Glutamatergic neuron (in vitro differentiated cells): ENCODE measurements around the gene ERICH6B. TPM values are rescaled to one million over a fixed set of nuclear protein-coding genes. Genes with fewer than 3 reads are reported as not detected.

ENCODE experiments used
- DNase-seq: peaks from one replicate; pipeline ENCODE4 v3.0.0; 2022
- H3K27ac Mint-ChIP-seq: one replicate; pipeline ENCODE4 v1.8.0; 2020; ENCODE audit warnings: mild to moderate bottlenecking, mixed read lengths, inconsistent platforms; ENCODE audit not compliant: unreplicated experiment
- H3K27me3 Mint-ChIP-seq: one replicate; pipeline ENCODE4 v1.8.0; 2020; ENCODE audit warnings: mild to moderate bottlenecking, moderate library complexity, mixed read lengths, inconsistent platforms; ENCODE audit not compliant: unreplicated experiment
- H3K36me3 Mint-ChIP-seq: one replicate; pipeline ENCODE4 v1.8.0; 2020; ENCODE audit warnings: mild to moderate bottlenecking, mixed read lengths, inconsistent platforms; ENCODE audit not compliant: unreplicated experiment
- H3K4me1 Mint-ChIP-seq: one replicate; pipeline ENCODE4 v1.8.0; 2020; ENCODE audit warnings: mild to moderate bottlenecking, low read depth, mixed read lengths, inconsistent platforms; ENCODE audit not compliant: unreplicated experiment
- H3K4me3 Mint-ChIP-seq: one replicate; pipeline ENCODE4 v1.8.0; 2020; ENCODE audit warnings: mild to moderate bottlenecking, mixed read lengths, inconsistent platforms; ENCODE audit not compliant: unreplicated experiment
- H3K9me3 Mint-ChIP-seq: one replicate; pipeline ENCODE4 v1.8.0; 2020; ENCODE audit warnings: mild to moderate bottlenecking, moderate library complexity, mixed read lengths, inconsistent platforms; ENCODE audit not compliant: unreplicated experiment
- CTCF ChIP-seq: fragments of 200-600 bp; sonication (generic); IDR thresholded peaks from one replicate; pipeline ENCODE4 v1.5.0; 2021; ENCODE audit not compliant: partially characterized antibody, unreplicated experiment
- total RNA-seq: library from RNA; stranded (reverse); fragmentation: NEBNext Ultra II Directional; extraction: Animal tissue kit (Norgen Biotek cat#: 25700); gene quantifications from one replicate; pipeline ENCODE4 v1.2.1, GENCODE V29; 2021; ENCODE audit not compliant: unreplicated experiment

Gene ERICH6B
- total RNA-seq, 1 donor from 2014 or later = not detected

- Mint-ChIP-seq H3K36me3 (peaks cover 9% of the 10 kb centered on the region), H3K27me3 (peaks cover 5% of the 10 kb centered on the region), H3K4me1 (no peaks in the 10 kb centered on the region), H3K4me3 (no peak overlapping the region), H3K9me3 (no peaks in the 10 kb centered on the region), H3K27ac (no peak overlapping the region)
- TF ChIP-seq CTCF = no peak
- no peak for DNase-seq
Measured at GRCh38 chr13:45592758-45593157, 22.8 kb downstream of the ERICH6B start.

GRCh38 chr13:45590066-45590465 lies 25.5 kb downstream of the ERICH6B start:
- H3K4me1 Mint-ChIP-seq = peaks cover 4% of the 10 kb centered on the region
- no peaks in the 10 kb centered on the region for H3K27me3 Mint-ChIP-seq
- H3K27ac Mint-ChIP-seq = no peak overlapping the region
- no peaks in the 10 kb centered on the region for H3K36me3 Mint-ChIP-seq
- DNase-seq = no peak
- H3K4me3 Mint-ChIP-seq = no peak overlapping the region
- H3K9me3 Mint-ChIP-seq = no peaks in the 10 kb centered on the region
- TF ChIP-seq CTCF = no peak

DNA sequence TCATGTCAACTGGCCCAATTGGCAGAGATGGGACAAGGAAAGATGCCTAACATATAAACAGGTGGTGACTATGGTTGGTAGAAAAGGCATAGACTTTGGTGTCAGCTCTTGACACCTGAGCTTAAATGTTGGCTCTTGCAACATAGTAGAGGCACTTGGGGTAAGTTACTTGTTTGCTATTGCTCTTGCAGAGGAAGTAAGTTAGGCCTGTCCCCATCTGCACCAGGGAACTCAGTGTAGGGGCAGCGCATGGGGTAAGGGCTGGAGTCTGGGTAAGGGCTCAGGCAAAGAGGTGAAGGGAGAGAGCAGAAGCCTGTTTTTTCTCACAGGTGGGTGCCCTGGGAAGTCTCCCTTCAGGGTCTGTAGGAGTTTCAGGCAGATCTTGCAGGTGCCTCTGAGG lies 27.6 kb downstream of the ERICH6B start:
- Mint-ChIP-seq H3K4me3 (no peak overlapping the region), H3K9me3 (no peaks in the 10 kb centered on the region), H3K27ac (no peak overlapping the region), H3K36me3 (no peaks in the 10 kb centered on the region), H3K4me1 (peaks cover 4% of the 10 kb centered on the region), H3K27me3 (peaks cover 2% of the 10 kb centered on the region)
- TF ChIP-seq CTCF = no peak
- DNase-seq = no peak

- no peaks in the 10 kb centered on the region for H3K36me3 Mint-ChIP-seq
- no peak for TF ChIP-seq CTCF
- H3K4me3 Mint-ChIP-seq = no peak overlapping the region
- H3K9me3 Mint-ChIP-seq = no peaks in the 10 kb centered on the region
- H3K4me1 Mint-ChIP-seq = peaks cover 4% of the 10 kb centered on the region
- no peak for DNase-seq
- H3K27ac Mint-ChIP-seq = no peak overlapping the region
- peaks cover 2% of the 10 kb centered on the region for H3K27me3 Mint-ChIP-seq
Measured at GRCh38 chr13:45584816-45585215, 30.7 kb downstream of the ERICH6B start.

DNA sequence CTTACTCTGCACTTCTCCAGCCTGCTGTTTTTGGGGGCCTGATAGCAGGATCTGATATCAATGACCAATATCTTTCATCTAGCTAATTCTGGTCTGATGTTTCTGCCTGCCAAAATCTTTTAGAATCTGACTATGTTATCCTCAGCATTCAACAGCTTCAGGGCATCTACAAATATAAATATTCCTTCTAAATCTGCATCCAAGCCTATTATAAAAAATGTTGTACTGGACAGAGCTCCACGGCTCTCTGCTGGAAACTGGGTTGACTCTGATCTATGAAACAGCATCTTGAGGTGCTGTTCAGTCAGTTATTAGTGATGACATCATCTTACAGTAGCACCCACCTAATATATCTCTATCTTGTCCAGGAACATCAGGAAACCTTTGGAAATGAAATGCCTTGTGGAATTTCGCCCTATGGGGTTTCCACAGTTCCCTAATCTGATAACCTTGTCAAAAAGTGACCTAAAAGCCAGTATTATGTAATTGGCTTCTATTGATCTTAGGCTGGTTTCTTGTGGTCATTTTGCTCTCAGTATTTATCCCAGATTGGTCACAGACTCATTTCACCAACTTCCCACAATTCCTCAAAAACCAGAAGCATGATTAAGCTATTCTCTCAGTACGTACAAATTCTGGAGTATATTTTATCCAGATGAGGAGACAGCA lies 33.0 kb downstream of the ERICH6B start:
- Mint-ChIP-seq H3K27me3 (peaks cover 2% of the 10 kb centered on the region), H3K4me3 (no peak overlapping the region), H3K9me3 (no peaks in the 10 kb centered on the region), H3K4me1 (peaks cover 4% of the 10 kb centered on the region), H3K36me3 (no peaks in the 10 kb centered on the region), H3K27ac (no peak overlapping the region)
- no peak for TF ChIP-seq CTCF
- DNase-seq = no peak
